Subcutaneous adipose tissue (tissue), 4 donors: Measurements from ENCODE around the gene TGFBR2. TPM values are rescaled to one million over a fixed set of nuclear protein-coding genes. Genes with fewer than 3 reads are reported as not detected.

Source experiments
- CTCF ChIP-seq: fragments of 450-650 bp; IDR thresholded peaks from one replicate; pipeline ENCODE4 v1.5.1; 2016; ENCODE audit warnings: low read depth, mild to moderate bottlenecking, control low read depth, antibody characterized with exemption, moderate library complexity
- total RNA-seq, 4 donors: library from RNA; depleted of rRNA; stranded (reverse); fragments of >200 nt; gene quantifications; one replicate each; pipeline ENCODE4 v1.1.0, GENCODE V29; 2016

Gene TGFBR2
- total RNA-seq, 4 donors from 2014 or later: 237 to 388 (median 287) TPM

- TF ChIP-seq CTCF: no peak
Observed at GRCh38 chr3:30676424-30677346, 70.3 kb downstream of the TGFBR2 start.

DNA sequence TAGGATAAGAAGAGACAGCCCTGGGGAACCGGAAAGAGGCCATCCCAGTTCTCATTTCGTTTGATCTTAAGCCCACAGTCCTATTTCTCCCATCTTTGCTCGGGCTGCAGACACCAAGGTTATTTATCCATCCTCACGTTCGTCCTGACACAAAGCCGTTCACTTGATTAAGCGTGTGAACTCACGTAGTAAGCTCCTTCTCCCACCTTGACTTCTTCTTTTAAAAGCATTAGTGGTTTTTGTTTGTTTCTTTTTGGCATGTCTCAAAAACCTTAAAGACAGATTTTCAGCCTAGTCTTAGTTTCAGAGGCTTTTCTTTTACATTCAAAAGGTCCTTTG lies 70.9 kb downstream of the TGFBR2 start:
- TF ChIP-seq CTCF: no peak

DNA sequence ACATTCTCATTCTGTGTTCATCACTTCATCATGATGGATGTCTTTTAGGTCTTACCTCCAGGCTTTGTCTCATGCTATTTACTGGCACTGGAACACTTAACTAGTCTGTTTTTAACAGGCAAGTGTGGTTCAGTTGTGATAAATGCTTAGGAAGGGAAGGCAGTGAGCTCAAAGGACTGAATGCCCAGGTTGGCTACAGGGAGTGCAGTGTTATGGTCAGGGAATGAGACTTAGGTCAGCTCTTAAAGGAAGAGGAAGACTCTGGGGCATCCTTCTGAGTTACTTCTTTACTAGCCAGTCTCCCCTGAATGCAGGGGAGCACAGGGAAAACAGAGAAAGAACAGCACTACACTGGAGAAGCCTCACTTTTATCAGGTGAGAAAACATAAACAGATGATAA lies 72.6 kb downstream of the TGFBR2 start:
- no peak for TF ChIP-seq CTCF

DNA sequence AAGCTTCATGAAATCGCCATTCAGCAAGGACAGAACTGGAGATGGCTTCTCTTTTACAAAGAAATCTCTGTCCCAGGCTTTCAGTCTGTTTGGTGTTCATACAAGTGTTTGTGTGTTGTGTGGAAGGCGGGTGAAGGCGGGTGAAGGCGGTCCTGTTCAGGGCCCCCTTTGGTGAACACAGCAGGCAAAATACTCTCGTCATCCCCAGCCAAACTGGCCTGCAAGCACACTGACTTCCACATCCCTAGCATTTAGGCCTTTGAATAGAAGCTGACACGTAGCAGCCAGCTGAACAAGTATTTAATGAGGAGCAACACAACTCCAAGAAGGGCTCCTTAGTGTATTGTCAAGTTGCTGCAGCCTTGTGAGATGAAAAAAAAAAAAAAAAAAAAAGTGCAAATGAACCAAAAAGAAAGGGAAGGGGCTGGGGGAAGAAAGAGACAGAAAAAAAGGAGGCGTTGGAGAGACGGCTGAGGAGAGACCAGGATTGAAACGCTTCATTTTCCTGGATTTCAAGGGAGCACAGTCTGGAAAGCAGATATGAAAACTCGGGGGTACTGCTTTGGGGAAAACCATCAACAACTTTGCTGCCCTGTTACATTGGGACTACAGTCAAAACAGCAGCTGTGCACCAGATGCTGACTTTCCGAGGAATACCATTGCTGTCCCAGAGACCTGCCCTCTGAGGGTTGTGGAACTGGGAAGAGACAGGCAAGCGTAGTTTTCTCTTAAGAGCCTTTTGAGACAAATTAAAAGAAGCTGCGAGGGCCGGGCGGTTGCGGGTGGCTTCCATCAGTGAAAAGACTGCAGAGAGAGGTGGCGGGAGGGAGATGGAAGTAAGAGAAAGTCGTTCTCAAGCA lies 74.6 kb downstream of the TGFBR2 start:
- TF ChIP-seq CTCF: no peak

GRCh38 chr3:30681649-30682211 lies 75.3 kb downstream of the TGFBR2 start:
- no peak for TF ChIP-seq CTCF

GRCh38 chr3:30682434-30683155 lies 76.2 kb downstream of the TGFBR2 start:
- no peak for TF ChIP-seq CTCF
